K562 (cell line): Measurements from ENCODE around the gene FANCF. TPM values are rescaled to one million over a fixed set of nuclear protein-coding genes. Genes with fewer than 3 reads are reported as not detected.

ENCODE experiments used
- BMI1 ChIP-seq: fragments of 150-350 bp; IDR thresholded peaks from 2 replicates; pipeline ENCODE4 v1.6.1; 2014; ENCODE audit warnings: low read length
- CBFA2T2 ChIP-seq: fragments of 450-650 bp; conservative IDR thresholded peaks from 2 replicates; pipeline ENCODE4 v1.6.1; 2017; ENCODE audit warnings: mild to moderate bottlenecking
- DLX4 ChIP-seq: fragments of 250-450 bp; sonication (Bioruptor Pico); IDR thresholded peaks from 2 replicates; pipeline ENCODE4 v1.6.1; 2021; ENCODE audit warnings: mild to moderate bottlenecking
- HDAC1 ChIP-seq, 2 experiments: fragments of 450-650 bp; IDR thresholded peaks; 2 replicates each; pipeline ENCODE4 v1.6.1; 2016 to 2017; ENCODE audit warnings: inconsistent platforms in 1 of 2, mild to moderate bottlenecking in 1 of 2, moderate library complexity in 1 of 2
- HDAC8 ChIP-seq: fragments of 450-650 bp; IDR thresholded peaks from 2 replicates; pipeline ENCODE4 v1.6.1; 2016; ENCODE audit warnings: mild to moderate bottlenecking, missing genetic modification characterization, moderate library complexity, missing compliant biosample characterization
- HMBOX1 ChIP-seq: sonication (generic); IDR thresholded peaks from 2 replicates; pipeline ENCODE4 v1.6.1; 2016
- IRF9 ChIP-seq: fragments of 450-650 bp; IDR thresholded peaks from 2 replicates; pipeline ENCODE4 v1.6.1; 2016; ENCODE audit warnings: missing biosample characterization, missing genetic modification characterization
- MED1 ChIP-seq: sonication (generic); formaldehyde crosslinking; IDR thresholded peaks from 2 replicates; pipeline ENCODE4 v1.8.1; 2023; ENCODE audit warnings: missing genetic modification reagents, borderline replicate concordance
- NBN ChIP-seq: fragments of 450-650 bp; IDR thresholded peaks from 2 replicates; pipeline ENCODE4 v1.6.1; 2016; ENCODE audit warnings: low read depth, mild to moderate bottlenecking
- NCOA4 ChIP-seq: fragments of 450-650 bp; IDR thresholded peaks from 2 replicates; pipeline ENCODE4 v1.6.1; 2018; ENCODE audit warnings: mild to moderate bottlenecking; ENCODE audit not compliant: partially characterized antibody
- RBBP5 ChIP-seq: fragments of 200-600 bp; sonication (generic); IDR thresholded peaks from 2 replicates; pipeline ENCODE4 v1.6.1; 2012; ENCODE audit warnings: borderline replicate concordance, mild to moderate bottlenecking, low read length, control low read depth, inconsistent platforms; ENCODE audit not compliant: insufficient read depth, poor library complexity, severe bottlenecking
- SRSF9 ChIP-seq: fragments of 200-400 bp; formaldehyde crosslinking; IDR thresholded peaks from 2 replicates; pipeline ENCODE4 v1.6.1; 2017; ENCODE audit warnings: low read depth, low read length, borderline replicate concordance
- WHSC1 ChIP-seq: IDR thresholded peaks from one replicate; pipeline ENCODE4 v1.6.1; 2012; ENCODE audit warnings: low read length, control low read depth, inconsistent platforms
- YY1 ChIP-seq, 3 experiments: IDR thresholded peaks; 2 replicates each; pipeline ENCODE4 v1.6.1; 2011; ENCODE audit warnings: low read length in 2 of 3, mild to moderate bottlenecking in 2 of 3, moderate library complexity in 2 of 3, borderline replicate concordance in 1 of 3, control low read depth in 1 of 3, low read depth in 1 of 3; ENCODE audit not compliant: insufficient read depth in 3 of 3, insufficient replicate concordance in 2 of 3, control insufficient read depth in 1 of 3, insufficient read length in 1 of 3; ENCODE audit errors: extremely low read depth in 1 of 3
- ZNF146 ChIP-seq: IDR thresholded peaks from one replicate; pipeline ENCODE4 v1.6.1; 2018; ENCODE audit warnings: missing compliant biosample characterization; ENCODE audit not compliant: unreplicated experiment
- ZNF174 ChIP-seq: fragments of 250-450 bp; sonication (Bioruptor Pico); IDR thresholded peaks from 2 replicates; pipeline ENCODE4 v1.4.0; 2020; ENCODE audit warnings: mild to moderate bottlenecking
- ZNF175 ChIP-seq: fragments of 200-800 bp; sonication (Bioruptor generic); IDR thresholded peaks from 2 replicates; pipeline ENCODE4 v1.6.1; 2016; ENCODE audit warnings: low read depth, mild to moderate bottlenecking, missing genetic modification characterization, missing compliant biosample characterization
- ZNF707 ChIP-seq: fragments of 250-450 bp; sonication (Bioruptor Pico); conservative IDR thresholded peaks from 2 replicates; pipeline ENCODE4 v1.8.0; 2022; ENCODE audit warnings: inconsistent platforms, mild to moderate bottlenecking, moderate library complexity
- polyA plus RNA-seq, 8 experiments: library from polyadenylated mRNA; depleted of rRNA in 4 of 8; stranded (reverse) in 5 of 8; unstranded in 3 of 8; fragments of >200 nt; fragmentation: Nextera tagmentation in 2 of 8; fragmentation: Illumina TruSeq in 1 of 8; extraction: Ambion mirVana in 2 of 8; extraction: Trizol in 1 of 8; gene quantifications; 2 replicates each; pipeline versions ENCODE4 v1.2.1 to v1.2.3, GENCODE V29; 2011 to 2014; ENCODE audit warnings: inconsistent platforms in 1 of 8, missing spikeins in 1 of 8
- total RNA-seq, 7 experiments: library from RNA; depleted of rRNA in 6 of 7; stranded (reverse); fragments of >200 nt in 6 of 7; fragmentation: Illumina TruSeq in 2 of 7; extraction: Trizol in 2 of 7; gene quantifications; 2 replicates each; pipeline versions ENCODE4 v1.2.1 to v1.2.3, GENCODE V29; 2011 to 2021; ENCODE audit warnings: low replicate concordance in 1 of 7
- TF ChIP-seq, protein P1 (sequence below): fragments of 450-650 bp; formaldehyde crosslinking; IDR thresholded peaks from 2 replicates; pipeline ENCODE4 v1.4.0; 2022; ENCODE audit warnings: missing genetic modification characterization
- TF ChIP-seq, protein P2 (sequence below), 2 experiments: fragments of 200-800 bp in 1 of 2; sonication (Bioruptor generic) in 1 of 2; sonication (generic) in 1 of 2; formaldehyde crosslinking in 1 of 2; IDR thresholded peaks in 1 of 2; conservative IDR thresholded peaks in 1 of 2; 2 replicates each; pipeline versions ENCODE4 v1.5.0 to v1.6.1; 2016 to 2020; ENCODE audit warnings: missing compliant biosample characterization in 1 of 2, missing genetic modification characterization in 1 of 2, missing genetic modification reagents in 1 of 2

Gene FANCF
- total and polyA plus RNA-seq, 9 of the 15 experiments (the other 6 are each of a cell fraction or from before 2014, with no cell fraction given) = 0.99 to 10.3 (median 7.5) TPM

DNA sequence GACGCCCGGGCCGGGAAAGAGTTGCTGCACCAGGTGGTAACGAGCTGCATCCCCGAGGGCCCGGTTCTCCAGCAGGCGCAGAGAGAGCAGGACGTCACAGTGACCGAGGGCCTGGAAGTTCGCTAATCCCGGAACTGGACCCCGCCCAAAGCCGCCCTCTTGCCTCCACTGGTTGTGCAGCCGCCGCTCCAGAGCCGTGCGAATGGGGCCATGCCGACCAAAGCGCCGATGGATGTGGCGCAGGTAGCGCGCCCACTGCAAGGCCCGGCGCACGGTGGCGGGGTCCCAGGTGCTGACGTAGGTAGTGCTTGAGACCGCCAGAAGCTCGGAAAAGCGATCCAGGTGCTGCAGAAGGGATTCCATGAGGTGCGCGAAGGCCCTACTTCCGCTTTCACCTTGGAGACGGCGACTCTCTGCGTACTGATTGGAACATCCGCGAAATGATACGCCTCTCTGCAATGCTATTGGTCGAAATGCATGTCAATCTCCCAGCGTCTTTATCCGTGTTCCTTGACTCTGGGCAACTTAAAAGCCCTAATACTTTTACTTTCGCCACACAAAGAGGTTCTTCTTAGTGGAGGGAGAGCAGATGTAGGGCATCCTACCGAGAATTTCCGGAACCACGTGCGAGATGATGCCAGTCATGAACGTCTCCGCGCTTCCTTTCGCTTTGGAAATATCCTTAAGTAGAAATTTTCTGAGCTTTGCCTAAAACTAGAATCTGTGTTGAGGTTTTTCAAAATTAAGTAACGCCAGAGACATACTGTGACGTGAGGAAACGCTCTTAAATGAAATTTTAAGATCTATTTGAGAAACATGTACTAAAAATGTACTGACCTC is at the start of gene FANCF (continued):
- peak; percentile 37; the same call in 1 of the 2 replicates for TF ChIP-seq BMI1
- TF ChIP-seq, protein P1, sequence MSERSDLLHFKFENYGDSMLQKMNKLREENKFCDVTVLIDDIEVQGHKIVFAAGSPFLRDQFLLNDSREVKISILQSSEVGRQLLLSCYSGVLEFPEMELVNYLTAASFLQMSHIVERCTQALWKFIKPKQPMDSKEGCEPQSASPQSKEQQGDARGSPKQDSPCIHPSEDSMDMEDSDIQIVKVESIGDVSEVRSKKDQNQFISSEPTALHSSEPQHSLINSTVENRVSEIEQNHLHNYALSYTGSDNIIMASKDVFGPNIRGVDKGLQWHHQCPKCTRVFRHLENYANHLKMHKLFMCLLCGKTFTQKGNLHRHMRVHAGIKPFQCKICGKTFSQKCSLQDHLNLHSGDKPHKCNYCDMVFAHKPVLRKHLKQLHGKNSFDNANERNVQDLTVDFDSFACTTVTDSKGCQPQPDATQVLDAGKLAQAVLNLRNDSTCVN (CRISPR knock-in tag) = no peak
- no peak for TF ChIP-seq MED1 (CRISPR knock-in tag)
- TF ChIP-seq, protein P2, sequence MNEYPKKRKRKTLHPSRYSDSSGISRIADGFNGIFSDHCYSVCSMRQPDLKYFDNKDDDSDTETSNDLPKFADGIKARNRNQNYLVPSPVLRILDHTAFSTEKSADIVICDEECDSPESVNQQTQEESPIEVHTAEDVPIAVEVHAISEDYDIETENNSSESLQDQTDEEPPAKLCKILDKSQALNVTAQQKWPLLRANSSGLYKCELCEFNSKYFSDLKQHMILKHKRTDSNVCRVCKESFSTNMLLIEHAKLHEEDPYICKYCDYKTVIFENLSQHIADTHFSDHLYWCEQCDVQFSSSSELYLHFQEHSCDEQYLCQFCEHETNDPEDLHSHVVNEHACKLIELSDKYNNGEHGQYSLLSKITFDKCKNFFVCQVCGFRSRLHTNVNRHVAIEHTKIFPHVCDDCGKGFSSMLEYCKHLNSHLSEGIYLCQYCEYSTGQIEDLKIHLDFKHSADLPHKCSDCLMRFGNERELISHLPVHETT (CRISPR knock-in tag; conservative IDR thresholded peaks at IDR 0.05 in 1 of 2, IDR thresholded peaks at IDR 0.05 in 1 of 2) = no peak; a peak in 1 of 4 replicates
- TF ChIP-seq SRSF9 = no peak
- TF ChIP-seq ZNF175 (CRISPR knock-in tag) = no peak
- no peak for TF ChIP-seq IRF9 (tag)
- TF ChIP-seq RBBP5 = peak; percentile 91
- TF ChIP-seq ZNF707 (CRISPR knock-in tag) = no peak
- no peak for TF ChIP-seq NCOA4
- peak; percentile 25 to 48 (median 47) for TF ChIP-seq YY1 (IDR thresholded peaks at IDR 0.05; ENCODE audit: borderline replicate concordance in 1 of 3, control insufficient read depth in 1 of 3, extremely low read depth in 1 of 3, insufficient read depth in 3 of 3, insufficient read length in 1 of 3, insufficient replicate concordance in 2 of 3, low read depth in 1 of 3, low read length in 2 of 3)
- no peak for TF ChIP-seq HDAC8
- no peak for TF ChIP-seq CBFA2T2
- 0 out of 2 replicates have a peak, but pooled peaks have one; percentile 21 for TF ChIP-seq NBN
- TF ChIP-seq ZNF146 (CRISPR knock-in tag) = no peak
- peak in 1 of 2 experiments; percentile 97; a peak in 2 of 4 replicates for TF ChIP-seq HDAC1 (IDR thresholded peaks at IDR 0.05)
- TF ChIP-seq WHSC1 = no peak
- TF ChIP-seq DLX4 (CRISPR knock-in tag) = no peak
- no peak for TF ChIP-seq HMBOX1
- no peak for TF ChIP-seq ZNF174 (CRISPR knock-in tag)
